ENCODE measurements around the gene IL1A.

The IL1A gene

DNA sequence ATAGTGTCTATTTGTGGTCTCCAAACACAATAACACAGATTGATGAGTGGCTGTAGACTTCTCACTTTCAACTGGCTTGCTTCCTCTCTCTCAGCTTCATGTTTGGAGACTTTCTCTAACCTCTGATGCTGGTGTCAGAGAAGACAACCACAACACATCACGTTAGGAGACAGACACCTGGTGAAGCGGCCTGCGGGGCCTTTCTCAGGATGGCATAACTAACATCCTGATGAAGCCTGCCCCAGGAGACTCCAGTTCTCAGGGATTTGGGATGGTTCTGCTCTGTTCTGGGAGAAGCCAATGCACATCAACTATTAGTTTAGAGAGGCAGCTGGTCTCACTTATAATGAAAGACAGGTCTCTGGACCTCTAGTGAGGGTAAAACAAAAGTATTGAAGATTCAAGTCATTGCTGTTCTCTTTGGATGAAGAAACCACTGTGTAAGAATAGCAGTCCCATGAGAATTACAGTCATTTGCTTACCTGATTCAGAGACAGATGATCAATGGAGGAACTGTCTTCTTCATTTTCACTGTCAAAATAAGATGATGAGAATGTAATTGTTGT lies 2.0 kb downstream of the IL1A start:
- no peak overlapping the region for H3K4me3 ChIP-seq (ENCODE audit: low read depth, low read length)
- TF ChIP-seq, protein P1, sequence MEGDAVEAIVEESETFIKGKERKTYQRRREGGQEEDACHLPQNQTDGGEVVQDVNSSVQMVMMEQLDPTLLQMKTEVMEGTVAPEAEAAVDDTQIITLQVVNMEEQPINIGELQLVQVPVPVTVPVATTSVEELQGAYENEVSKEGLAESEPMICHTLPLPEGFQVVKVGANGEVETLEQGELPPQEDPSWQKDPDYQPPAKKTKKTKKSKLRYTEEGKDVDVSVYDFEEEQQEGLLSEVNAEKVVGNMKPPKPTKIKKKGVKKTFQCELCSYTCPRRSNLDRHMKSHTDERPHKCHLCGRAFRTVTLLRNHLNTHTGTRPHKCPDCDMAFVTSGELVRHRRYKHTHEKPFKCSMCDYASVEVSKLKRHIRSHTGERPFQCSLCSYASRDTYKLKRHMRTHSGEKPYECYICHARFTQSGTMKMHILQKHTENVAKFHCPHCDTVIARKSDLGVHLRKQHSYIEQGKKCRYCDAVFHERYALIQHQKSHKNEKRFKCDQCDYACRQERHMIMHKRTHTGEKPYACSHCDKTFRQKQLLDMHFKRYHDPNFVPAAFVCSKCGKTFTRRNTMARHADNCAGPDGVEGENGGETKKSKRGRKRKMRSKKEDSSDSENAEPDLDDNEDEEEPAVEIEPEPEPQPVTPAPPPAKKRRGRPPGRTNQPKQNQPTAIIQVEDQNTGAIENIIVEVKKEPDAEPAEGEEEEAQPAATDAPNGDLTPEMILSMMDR (IDR thresholded peaks at IDR 0.05; ENCODE audit: borderline replicate concordance, insufficient read depth, low read depth, low read length), result no peak

DNA sequence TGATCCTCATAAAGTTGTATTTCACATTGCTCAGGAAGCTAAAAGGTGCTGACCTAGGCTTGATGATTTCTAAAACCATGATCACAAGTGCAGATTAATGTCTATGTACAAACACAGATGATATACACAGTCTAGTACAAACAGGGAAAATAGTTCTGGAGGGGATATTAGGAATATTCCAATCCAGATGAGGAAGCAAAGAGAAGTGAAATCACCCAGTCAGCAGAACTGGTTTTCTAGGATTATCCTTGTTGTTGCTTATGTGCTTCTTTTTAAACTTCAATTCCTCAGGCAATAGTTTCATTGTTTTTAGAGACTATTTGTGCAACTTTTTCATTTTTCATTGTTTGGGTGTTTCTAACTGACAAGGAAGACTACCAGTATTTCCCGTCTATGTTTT lies 4.7 kb downstream of the IL1A start:
- TF ChIP-seq, protein P1 (IDR thresholded peaks at IDR 0.05; ENCODE audit: borderline replicate concordance, insufficient read depth, low read depth, low read length), result no peak
- no peak overlapping the region for H3K4me3 ChIP-seq (ENCODE audit: low read depth, low read length)

DNA sequence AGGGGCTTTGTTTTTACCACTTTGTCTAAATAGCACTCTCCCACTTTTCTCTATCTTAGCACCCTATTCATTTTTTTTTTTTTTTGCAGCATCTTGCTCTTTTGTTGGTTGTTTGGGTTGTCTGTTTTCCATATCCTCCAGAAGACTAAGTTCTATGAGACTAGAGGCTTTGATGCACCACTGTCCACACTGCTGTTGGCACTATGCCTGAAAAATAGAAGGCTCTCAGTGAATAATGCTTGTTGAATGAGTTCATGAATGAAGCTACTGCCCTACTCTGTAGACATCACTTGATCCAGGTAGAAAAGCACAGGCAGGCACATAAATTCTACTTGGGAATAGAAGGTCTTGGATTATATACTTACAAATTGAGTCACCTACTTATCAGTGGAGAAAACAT lies 7.3 kb downstream of the IL1A start:
- TF ChIP-seq, protein P1 (IDR thresholded peaks at IDR 0.05; ENCODE audit: borderline replicate concordance, insufficient read depth, low read depth, low read length), result no peak
- no peak overlapping the region for H3K4me3 ChIP-seq (ENCODE audit: low read depth, low read length)

DNA sequence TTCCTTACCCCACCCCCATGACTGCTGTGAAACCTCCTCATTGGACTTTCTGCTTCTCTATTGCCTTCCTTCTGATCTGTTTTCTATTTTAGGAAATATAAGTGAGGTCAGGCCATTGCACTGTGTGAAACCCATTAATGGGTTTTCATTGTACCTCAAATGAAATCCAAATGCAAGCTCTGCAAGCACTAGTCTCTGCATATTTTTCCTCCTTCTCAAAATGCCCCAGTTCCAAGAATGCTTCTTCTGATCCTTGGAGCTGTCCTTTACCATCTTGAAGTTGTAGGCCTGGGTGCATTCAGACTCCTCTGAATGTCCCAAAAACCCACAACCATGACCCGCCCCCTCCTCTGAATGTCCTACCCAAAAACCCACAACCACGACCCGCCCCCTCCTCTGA lies 8.2 kb downstream of the IL1A start:
- H3K4me3 ChIP-seq (ENCODE audit: low read depth, low read length), result no peak overlapping the region
- TF ChIP-seq, protein P1 (IDR thresholded peaks at IDR 0.05; ENCODE audit: borderline replicate concordance, insufficient read depth, low read depth, low read length), result no peak

DNA sequence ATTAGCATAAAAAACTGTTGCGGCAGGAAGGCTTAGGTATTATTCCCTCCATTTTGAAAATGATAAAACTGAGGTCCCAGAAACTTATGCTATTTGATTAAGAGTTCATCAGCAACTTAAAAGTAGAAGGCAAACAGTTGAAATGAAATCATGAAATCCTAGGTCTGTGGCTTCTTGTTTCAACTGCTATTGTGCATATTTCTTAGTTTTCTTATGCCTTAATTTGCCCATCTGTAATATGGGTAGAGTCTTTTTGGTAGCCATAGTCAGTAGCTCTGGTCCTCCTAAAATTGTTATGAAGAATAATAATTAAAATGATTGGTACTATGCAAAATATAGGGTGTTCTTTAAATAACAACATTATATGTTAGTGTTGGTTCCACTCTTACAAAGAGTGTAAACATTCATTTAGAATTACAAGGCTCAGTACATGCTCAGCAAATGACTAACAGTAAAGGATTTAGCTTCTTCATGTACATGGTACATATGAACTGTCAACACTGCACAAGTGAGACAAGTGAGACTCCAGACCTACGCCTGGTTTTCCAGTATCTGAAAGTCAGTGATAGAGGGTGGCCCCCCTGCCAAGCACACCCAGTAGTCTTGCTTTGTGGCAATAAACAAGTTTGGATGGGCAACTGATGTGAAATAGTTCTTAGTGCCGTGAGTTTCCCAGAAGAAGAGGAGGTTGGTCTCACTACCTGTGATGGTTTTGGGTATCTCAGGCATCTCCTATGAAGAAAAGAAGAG lies 9.6 kb downstream of the IL1A start:
- TF ChIP-seq, protein P1 (IDR thresholded peaks at IDR 0.05; ENCODE audit: borderline replicate concordance, insufficient read depth, low read depth, low read length), result no peak
- no peak overlapping the region for H3K4me3 ChIP-seq (ENCODE audit: low read depth, low read length)

DNA sequence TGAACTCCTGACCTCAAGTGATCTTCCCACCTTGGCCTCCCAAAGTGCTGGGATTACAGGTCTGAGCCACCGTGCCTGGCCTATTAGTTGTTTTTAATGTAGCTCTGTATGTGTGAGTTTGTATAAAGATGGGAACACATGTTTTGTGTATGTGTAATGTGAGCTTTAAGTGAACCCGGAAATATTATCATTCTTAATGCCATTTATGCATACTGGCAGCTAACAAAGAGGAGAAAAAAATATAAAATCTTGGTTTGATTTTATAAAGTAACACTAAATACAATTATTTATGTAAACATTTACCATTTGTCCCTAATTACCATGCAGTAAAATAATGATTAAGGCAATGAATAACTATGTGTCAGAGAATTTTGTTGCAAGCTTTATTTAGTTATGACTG lies 10.7 kb downstream of the IL1A start:
- TF ChIP-seq, protein P1 (IDR thresholded peaks at IDR 0.05; ENCODE audit: borderline replicate concordance, insufficient read depth, low read depth, low read length), result no peak
- H3K4me3 ChIP-seq (ENCODE audit: low read depth, low read length), result no peak overlapping the region

DNA sequence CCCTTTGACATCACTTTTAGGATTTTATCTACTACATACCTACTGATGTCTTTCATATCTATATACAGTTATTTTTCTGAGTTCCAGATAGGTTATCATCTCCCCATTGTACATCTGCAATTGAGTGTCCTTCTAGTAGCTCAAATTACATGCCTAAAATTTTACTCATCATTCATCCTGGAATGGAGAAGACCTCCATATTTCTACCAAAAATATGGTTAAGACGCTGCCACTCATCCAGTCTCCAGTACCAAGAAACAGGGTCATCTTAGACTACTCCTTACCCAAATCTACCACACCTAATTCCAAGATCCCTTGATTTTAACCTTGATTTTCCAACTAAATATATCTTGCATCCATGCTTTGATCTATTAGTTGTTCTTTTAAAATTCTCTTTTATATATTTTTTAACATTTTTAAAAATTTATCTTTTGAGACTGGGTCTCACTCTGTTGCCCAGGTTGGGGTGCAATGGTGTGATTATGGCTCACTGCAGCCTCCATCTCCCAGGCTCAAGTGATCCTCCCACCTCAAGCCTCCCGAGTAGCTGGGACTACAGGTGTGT lies 11.3 kb downstream of the IL1A start:
- TF ChIP-seq, protein P1 (IDR thresholded peaks at IDR 0.05; ENCODE audit: borderline replicate concordance, insufficient read depth, low read depth, low read length), result no peak
- H3K4me3 ChIP-seq (ENCODE audit: low read depth, low read length), result no peak overlapping the region
